PC-3 (cell line): Measurements from ENCODE around the gene TNRC18. TPM values are rescaled to one million over a fixed set of nuclear protein-coding genes. Genes with fewer than 3 reads are reported as not detected.

Experiments used
- ATAC-seq: fragments of 200-7000 bp; cut with Tn5 transposase; 2 replicates; pipeline ENCODE4 v1.9.1; 2020; ENCODE audit warnings: mild to moderate bottlenecking, moderate library complexity
- BruUV-seq: library from RNA; stranded (reverse); fragments of 400-500 nt; replicated peaks from 2 replicates; lab custom pipeline; 2021; lab: Mats Ljungman, UMichigan
- CTCF ChIA-PET: fragments of 300-600 bp; sonication (Branson Sonifier 250); formaldehyde crosslinking; loops from one replicate; lab custom pipeline; 2022; ENCODE audit warnings: antibody characterized with exemption; lab: Charles Lee
- POLR2A ChIA-PET: fragments of 300-600 bp; sonication (Branson Sonifier 250); formaldehyde crosslinking; loops from one replicate; lab custom pipeline; 2022; ENCODE audit warnings: antibody characterized with exemption; ENCODE audit not compliant: unreplicated experiment; lab: Charles Lee
- DNase-seq: peaks from one replicate; pipeline ENCODE4 v3.0.0-alpha.2; 2015
- H2AFZ ChIP-seq: fragments of 300-600 bp; sonication (generic); 2 replicates; pipeline ENCODE4 v1.6.0; 2016; ENCODE audit warnings: antibody characterized with exemption, low read length
- H3F3A ChIP-seq: fragments of 300-600 bp; sonication (generic); one replicate; pipeline ENCODE4 v1.6.0; 2017; ENCODE audit warnings: antibody characterized with exemption, low read length, control low read depth, mild to moderate bottlenecking; ENCODE audit not compliant: unreplicated experiment
- H3K27ac ChIP-seq: fragments of 300-600 bp; sonication (generic); 2 replicates; pipeline ENCODE4 v1.5.1; 2016; ENCODE audit warnings: mild to moderate bottlenecking, low read length
- H3K27me3 ChIP-seq: fragments of 300-600 bp; sonication (generic); 2 replicates; pipeline ENCODE4 v1.6.1; 2016; ENCODE audit warnings: low read length, mixed read lengths
- H3K36me3 ChIP-seq: fragments of 300-600 bp; sonication (generic); 2 replicates; pipeline ENCODE4 v1.6.1; 2016; ENCODE audit warnings: low read depth, mixed run types, low read length, mixed read lengths
- H3K4me1 ChIP-seq: fragments of 300-600 bp; sonication (generic); 2 replicates; pipeline ENCODE4 v1.5.1; 2016; ENCODE audit warnings: low read length; ENCODE audit not compliant: insufficient read depth
- H3K4me2 ChIP-seq: fragments of 300-600 bp; sonication (generic); 2 replicates; pipeline ENCODE4 v1.6.0; 2016; ENCODE audit warnings: low read length
- H3K4me3 ChIP-seq: fragments of 300-600 bp; sonication (generic); 2 replicates; pipeline ENCODE4 v1.5.1; 2016; ENCODE audit warnings: mild to moderate bottlenecking, low read length, mixed read lengths
- H3K79me2 ChIP-seq: fragments of 300-600 bp; sonication (generic); 2 replicates; pipeline ENCODE4 v1.6.1; 2017; ENCODE audit warnings: low read length, mixed read lengths
- H3K9ac ChIP-seq: fragments of 300-600 bp; sonication (generic); 2 replicates; pipeline ENCODE4 v1.6.0; 2016; ENCODE audit warnings: mild to moderate bottlenecking, low read length
- H3K9me2 ChIP-seq: fragments of 300-600 bp; sonication (generic); replicated peaks from 2 replicates; pipeline ENCODE4 v1.6.1; 2016; ENCODE audit warnings: mixed run types, low read length, mixed read lengths
- H3K9me3 ChIP-seq: fragments of 300-600 bp; sonication (generic); 2 replicates; pipeline ENCODE4 v1.6.1; 2016; ENCODE audit warnings: low read length, mixed read lengths
- H4K20me1 ChIP-seq: fragments of 300-600 bp; sonication (generic); 2 replicates; pipeline ENCODE4 v1.6.1; 2016; ENCODE audit warnings: low read length, mixed read lengths
- CTCF ChIP-seq: fragments of 300-600 bp; sonication (generic); conservative IDR thresholded peaks from 2 replicates; pipeline ENCODE4 v1.5.1; 2017; ENCODE audit warnings: antibody characterized with exemption, low read depth, mild to moderate bottlenecking, low read length
- EZH2 ChIP-seq: fragments of 300-600 bp; sonication (generic); IDR thresholded peaks from one replicate; pipeline ENCODE4 v1.6.1; 2017; ENCODE audit warnings: antibody characterized with exemption, mild to moderate bottlenecking, low read length; ENCODE audit not compliant: unreplicated experiment
- EZH2phosphoT487 ChIP-seq: fragments of 300-600 bp; sonication (generic); IDR thresholded peaks from 2 replicates; pipeline ENCODE4 v1.6.1; 2018; ENCODE audit warnings: mild to moderate bottlenecking, antibody characterized with exemption, low read length, borderline replicate concordance
- intact Hi-C: fragments of 100-400 bp; cut with micrococcal nuclease; formaldehyde crosslinking; loops from 2 replicates; pipeline ENCODE4 v1.9.0; 2023
- total RNA-seq: library from RNA; depleted of rRNA; stranded (reverse); fragments of >200 nt; gene quantifications from 2 replicates; pipeline ENCODE4 v1.2.3, GENCODE V29; 2014

TNRC18 gene
- total RNA-seq, 1 experiment from 2014 or later: 26.8 TPM

- Histone ChIP-seq H4K20me1 (0 out of 2 replicates have a peak, but pooled peaks cover 9% of the 10 kb centered on the region), H3K9me3 (no peaks in the 10 kb centered on the region), H3K9ac (no peak overlapping the region), H3K4me2 (no peak overlapping the region), H3K27ac (no peak overlapping the region), H3K4me1 (no peaks in the 10 kb centered on the region), H3F3A (no peaks in the 10 kb centered on the region), H2AFZ (no peak overlapping the region), H3K36me3 (0 out of 2 replicates have a peak, but pooled peaks cover 5% of the 10 kb centered on the region), H3K27me3 (no peaks in the 10 kb centered on the region), H3K79me2 (peaks cover 9% of the 10 kb centered on the region; the same call in 1 of the 2 replicates), H3K9me2 (no peaks in the 10 kb centered on the region), H3K4me3 (no peak overlapping the region)
- DNase-seq: no peak
- intact Hi-C loops: no loop called here
- ATAC-seq: no peak
- CTCF ChIA-PET: no interaction called here
- POLR2A ChIA-PET: no interaction called here
- TF ChIP-seq CTCF: no peak
- no peak for TF ChIP-seq EZH2phosphoT487
- TF ChIP-seq EZH2: no peak
- no TSS peak for BruUV-seq
Observed at GRCh38 chr7:5349437-5350173, 74.0 kb downstream of the TNRC18 start.

GRCh38 chr7:5349005-5349380 is 74.6 kb downstream of the TNRC18 start:
- Histone ChIP-seq H3K36me3 (0 out of 2 replicates have a peak, but pooled peaks cover 7% of the 10 kb centered on the region), H3K27ac (no peak overlapping the region), H3K9me2 (no peaks in the 10 kb centered on the region)

More at GRCh38 chr7:5349005-5349380, 74.6 kb downstream of the TNRC18 start:
- POLR2A ChIA-PET: no interaction called here
- H3K4me1 ChIP-seq: no peaks in the 10 kb centered on the region
- DNase-seq: no peak
- TF ChIP-seq EZH2phosphoT487 (no peak), EZH2 (no peak), CTCF (no peak)
- H3F3A ChIP-seq: no peaks in the 10 kb centered on the region
- H3K9me3 ChIP-seq: no peaks in the 10 kb centered on the region
- 0 out of 2 replicates have a peak, but pooled peaks cover 6% of the 10 kb centered on the region for H4K20me1 ChIP-seq
- H3K27me3 ChIP-seq: no peaks in the 10 kb centered on the region
- CTCF ChIA-PET: no interaction called here
- no peak overlapping the region for H3K4me3 ChIP-seq
- no peak overlapping the region for H2AFZ ChIP-seq
- no peak overlapping the region for H3K4me2 ChIP-seq
- intact Hi-C loops: no loop called here
- H3K79me2 ChIP-seq: peaks cover 7% of the 10 kb centered on the region; the same call in 1 of the 2 replicates
- no peak overlapping the region for H3K9ac ChIP-seq
- BruUV-seq: no TSS peak
- ATAC-seq: no peak
